B cell (primary cell): ENCODE measurements around the gene ATP13A1. TPM values are rescaled to one million over a fixed set of nuclear protein-coding genes. Genes with fewer than 3 reads are reported as not detected.
A peak's percentile ranks its signal among the peaks of the same experiment; 100 is the strongest.

ENCODE experiments used
- ATAC-seq: fragments of 200-7000 bp; cut with Tn5 transposase; one replicate; pipeline ENCODE4 v1.10.0; 2021; ENCODE audit warnings: low read depth, mild to moderate bottlenecking, moderate number of reproducible peaks, moderate library complexity
- CTCF ChIA-PET: fragments of 350-600 bp; sonication (Branson Sonifier 250); formaldehyde crosslinking; loops from one replicate; lab custom pipeline; 2021; ENCODE audit warnings: antibody characterized with exemption, inconsistent platforms; lab: Charles Lee
- POLR2A ChIA-PET: fragments of 350-600 bp; sonication (Branson Sonifier 250); formaldehyde crosslinking; loops from one replicate; lab custom pipeline; 2021; ENCODE audit warnings: antibody characterized with exemption; lab: Charles Lee
- DNase-seq: peaks from one replicate; pipeline ENCODE4 v3.0.0; 2013
- H2AFZ ChIP-seq: 2 replicates; pipeline ENCODE4 v1.6.1; 2012; ENCODE audit warnings: mild to moderate bottlenecking, low read depth, low read length; ENCODE audit not compliant: insufficient read depth, poor library complexity, severe bottlenecking
- H3K27ac ChIP-seq, 2 donors: 1 replicate in 1 of 2; 2 replicates in 1 of 2; pipeline ENCODE4 v1.5.1; 2012 to 2013; ENCODE audit warnings: low read length in 2 of 2, mild to moderate bottlenecking in 2 of 2, moderate library complexity in 1 of 2
- H3K27me3 ChIP-seq, 4 experiments: fragments of 200-600 bp in 1 of 4; sonication (generic) in 1 of 4; replicated peaks in 1 of 4; 1 replicate in 2 of 4; 2 replicates in 2 of 4; pipeline versions ENCODE4 v1.6.1 to v1.7.0; 2013 to 2016; ENCODE audit warnings: low read length in 3 of 4, mild to moderate bottlenecking in 2 of 4, mixed read lengths in 1 of 4, moderate library complexity in 1 of 4; ENCODE audit not compliant: insufficient read depth in 4 of 4, control insufficient read depth in 3 of 4; ENCODE audit errors: control extremely low read depth in 1 of 4
- H3K36me3 ChIP-seq, 2 experiments: replicated peaks in 1 of 2; 1 replicate in 1 of 2; 2 replicates in 1 of 2; pipeline versions ENCODE4 v1.6.1 to v1.7.1; 2013; ENCODE audit warnings: low read length in 1 of 2; ENCODE audit not compliant: insufficient read depth in 2 of 2, control insufficient read depth in 1 of 2; ENCODE audit errors: control extremely low read depth in 1 of 2, extremely low read depth in 1 of 2
- H3K4me1 ChIP-seq, 2 donors: fragments of 200-600 bp in 1 of 2; sonication (generic) in 1 of 2; 1 replicate in 1 of 2; 2 replicates in 1 of 2; pipeline versions ENCODE4 v1.5.1 to v1.6.1; 2013 to 2017; ENCODE audit warnings: low read length in 2 of 2; ENCODE audit not compliant: control insufficient read depth in 2 of 2, insufficient read depth in 2 of 2
- H3K4me2 ChIP-seq: replicated peaks from 2 replicates; pipeline ENCODE3; 2012; ENCODE audit warnings: mild to moderate bottlenecking, low read depth, low read length; ENCODE audit not compliant: poor library complexity, severe bottlenecking
- H3K4me3 ChIP-seq, 5 experiments: fragments of 200-600 bp in 1 of 5; sonication (generic) in 1 of 5; 1 replicate in 3 of 5; 2 replicates in 2 of 5; pipeline versions ENCODE4 v1.5.1 to v1.7.0; 2011 to 2016; ENCODE audit warnings: low read length in 4 of 5, mild to moderate bottlenecking in 4 of 5, low read depth in 2 of 5, control low read depth in 1 of 5, moderate library complexity in 1 of 5; ENCODE audit not compliant: insufficient read depth in 1 of 5; ENCODE audit errors: control extremely low read depth in 1 of 5, extremely low read depth in 1 of 5
- H3K79me2 ChIP-seq: fragments of 200-600 bp; sonication (generic); one replicate; pipeline ENCODE4 v1.6.0; 2016; ENCODE audit warnings: low read length; ENCODE audit not compliant: control insufficient read depth, insufficient read depth
- H3K9ac ChIP-seq: fragments of 200-600 bp; sonication (generic); 2 replicates; pipeline ENCODE4 v1.6.1; 2017; ENCODE audit warnings: mild to moderate bottlenecking, low read length, moderate library complexity
- H3K9me3 ChIP-seq, 3 donors: one replicate each; pipeline versions ENCODE4 v1.6.1 to v1.7.1; 2013; ENCODE audit warnings: low read length in 2 of 3; ENCODE audit not compliant: control insufficient read depth in 2 of 3, insufficient read depth in 1 of 3; ENCODE audit errors: control extremely low read depth in 1 of 3
- H4K20me1 ChIP-seq: 2 replicates; pipeline ENCODE4 v1.6.0; 2012; ENCODE audit warnings: mild to moderate bottlenecking, low read length; ENCODE audit not compliant: insufficient read depth, control insufficient read depth, poor library complexity, severe bottlenecking
- H3K27ac Mint-ChIP-seq: one replicate; pipeline ENCODE4 v1.8.0; 2021; ENCODE audit warnings: mixed read lengths
- H3K27me3 Mint-ChIP-seq: one replicate; pipeline ENCODE4 v1.8.0; 2021; ENCODE audit warnings: mixed read lengths
- H3K4me1 Mint-ChIP-seq: one replicate; pipeline ENCODE4 v1.8.0; 2021; ENCODE audit warnings: mixed read lengths
- H3K4me3 Mint-ChIP-seq: one replicate; pipeline ENCODE4 v1.8.0; 2021; ENCODE audit warnings: mixed read lengths
- H3K9me3 Mint-ChIP-seq: one replicate; pipeline ENCODE4 v1.8.0; 2022; ENCODE audit warnings: mixed read lengths; ENCODE audit not compliant: insufficient read depth
- CTCF ChIP-seq: fragments of 200-600 bp; IDR thresholded peaks from one replicate; pipeline ENCODE4 v1.8.0; 2022; ENCODE audit warnings: antibody characterized with exemption, mild to moderate bottlenecking
- EZH2 ChIP-seq: IDR thresholded peaks from 2 replicates; pipeline ENCODE4 v1.6.1; 2012; ENCODE audit warnings: borderline replicate concordance, low read depth, mild to moderate bottlenecking, moderate library complexity, low read length; ENCODE audit not compliant: insufficient read depth, poor library complexity, severe bottlenecking
- WGBS: methylation state at CpG from one replicate; pipeline ENCODE4 v1.1.5; 2013; ENCODE audit warnings: missing lambda C conversion rate; ENCODE audit not compliant: insufficient coverage; 5-methylcytosine and 5-hydroxymethylcytosine counted together
- intact Hi-C: fragments of 100-400 bp; cut with micrococcal nuclease; formaldehyde crosslinking; loops from one replicate; pipeline ENCODE4 v1.10.0; 2022
- polyA plus RNA-seq: library from polyadenylated mRNA; depleted of rRNA; stranded (reverse); fragments of >200 nt; gene quantifications from 2 replicates; pipeline ENCODE4 v1.2.3, GENCODE V29; 2012
- total RNA-seq, 2 donors: library from RNA; stranded (reverse); fragments of 120-200 nt in 1 of 2; gene quantifications; 1 replicate in 1 of 2; 2 replicates in 1 of 2; pipeline versions ENCODE4 v1.2.3 to v1.2.4, GENCODE V29; 2013 to 2022

ATP13A1 gene
- total and polyA plus RNA-seq, 2 donors (not counting 1 experiment from before 2014, with no cell fraction given) = 156 to 277 TPM

GRCh38 chr19:19630062-19630414 is 33.4 kb downstream of the ATP13A1 start:
- peak overlapping the region in 1 of 2 donors; percentile 19 for H3K27ac ChIP-seq
- ATAC-seq = no peak
- Mint-ChIP-seq H3K4me3 (no peak overlapping the region), H3K27me3 (no peaks in the 10 kb centered on the region), H3K9me3 (no peaks in the 10 kb centered on the region), H3K27ac (no peak overlapping the region), H3K4me1 (peaks cover 22% of the 10 kb centered on the region)
- H3K27me3 ChIP-seq = no peaks in the 10 kb centered on the region
- no peak overlapping the region for H3K9ac ChIP-seq
- no peak overlapping the region for H3K4me3 ChIP-seq
- peaks cover 6% of the 10 kb centered on the region for H3K79me2 ChIP-seq
- TF ChIP-seq CTCF (no peak), EZH2 (no peak)
- CTCF ChIA-PET = no interaction called here
- H2AFZ ChIP-seq = no peak overlapping the region
- POLR2A ChIA-PET = no interaction called here
- H3K4me2 ChIP-seq = no peak overlapping the region
- DNase-seq = no peak
- 93% methylated on average over 10 of the region's 11 CpGs for WGBS
- intact Hi-C loops = no loop called here
- peaks cover 0 to 42% of the 10 kb centered on the region in 2 experiments for H3K36me3 ChIP-seq
- H4K20me1 ChIP-seq = peaks cover 16% of the 10 kb centered on the region
- peaks cover 0 to 2% (median 0%) of the 10 kb centered on the region in 3 donors for H3K9me3 ChIP-seq
- H3K4me1 ChIP-seq = peaks cover 7 to 19% of the 10 kb centered on the region in 2 donors

GRCh38 chr19:19628501-19629134 is 34.9 kb downstream of the ATP13A1 start:
- Mint-ChIP-seq H3K4me3 (peak overlapping the region; percentile 92), H3K9me3 (no peaks in the 10 kb centered on the region), H3K27ac (peak overlapping the region; percentile 90), H3K27me3 (no peaks in the 10 kb centered on the region), H3K4me1 (peaks cover 20% of the 10 kb centered on the region)
- H3K27ac ChIP-seq = peak overlapping the region; percentile 47 to 71
- TF ChIP-seq CTCF (no peak), EZH2 (no peak)
- no peaks in the 10 kb centered on the region for H3K27me3 ChIP-seq
- CTCF ChIA-PET = interaction anchor here (0.8 to 1.3 kb wide), 5 partner anchors 9 to 331 kb away, joined by 4 to 8 read pairs (median 5); partner anchors contain the start of gene ATP13A1
- peaks cover 2% of the 10 kb centered on the region for H4K20me1 ChIP-seq
- POLR2A ChIA-PET = interaction anchor here (0.5 to 1.4 kb wide), 10 partner anchors 10 to 220 kb away, joined by 3 to 8 read pairs (median 5); partner anchors contain the start of genes ATP13A1, NDUFA13, PBX4 and TSSK6
- peak overlapping the region; percentile 76 for H2AFZ ChIP-seq
- H3K4me1 ChIP-seq = peaks cover 7 to 15% of the 10 kb centered on the region in 2 donors
- intact Hi-C loops = loop anchor here (1.0 kb wide), 3 partner anchors 10 to 40 kb away; partner anchors contain the start of genes GMIP, PBX4 and ZNF101
- H3K9ac ChIP-seq = peak overlapping the region; percentile 77
- DNase-seq = no peak
- 13% methylated on average over 48 of the region's 51 CpGs for WGBS
- peak overlapping the region in 4 of 5 experiments; percentile 60 to 79 (median 70) for H3K4me3 ChIP-seq
- H3K9me3 ChIP-seq = peaks cover 0 to 2% (median 0%) of the 10 kb centered on the region in 3 donors
- no peaks in the 10 kb centered on the region for H3K79me2 ChIP-seq
- peak; percentile 23 for ATAC-seq
- H3K4me2 ChIP-seq = peak overlapping the region; percentile 98
- peaks cover 0 to 28% of the 10 kb centered on the region in 2 experiments for H3K36me3 ChIP-seq
